Activated naive CD4-positive, alpha-beta T cell treated with anti-CD3 and anti-CD28 coated beads, Interleukin-2, amount 10 ng/mL, durations not matched to agents 7 days and 5 days (primary cell): Measurements from ENCODE around the gene KCND3.

Experiments
- CTCF ChIA-PET: fragments of 350-600 bp; sonication (Branson Sonifier 250); formaldehyde crosslinking; loops from one replicate; lab custom pipeline; 2021; ENCODE audit warnings: antibody characterized with exemption; lab: Charles Lee
- DNase-seq: peaks from one replicate; pipeline ENCODE4 v3.0.0-alpha.2; 2020
- H3K27ac Mint-ChIP-seq: one replicate; pipeline ENCODE4 v1.8.0; 2021; ENCODE audit warnings: mild to moderate bottlenecking, moderate library complexity, mixed read lengths
- H3K27me3 Mint-ChIP-seq: one replicate; pipeline ENCODE4 v1.8.0; 2021; ENCODE audit warnings: mild to moderate bottlenecking, mixed read lengths
- H3K36me3 Mint-ChIP-seq: one replicate; pipeline ENCODE4 v1.8.0; 2021; ENCODE audit warnings: mixed read lengths
- H3K4me1 Mint-ChIP-seq: one replicate; pipeline ENCODE4 v1.8.0; 2021; ENCODE audit warnings: mixed read lengths
- H3K4me3 Mint-ChIP-seq: one replicate; pipeline ENCODE4 v1.8.0; 2021; ENCODE audit warnings: mild to moderate bottlenecking, moderate library complexity, mixed read lengths
- H3K9me3 Mint-ChIP-seq: one replicate; pipeline ENCODE4 v1.8.0; 2021; ENCODE audit warnings: mixed read lengths

The KCND3 gene

DNA sequence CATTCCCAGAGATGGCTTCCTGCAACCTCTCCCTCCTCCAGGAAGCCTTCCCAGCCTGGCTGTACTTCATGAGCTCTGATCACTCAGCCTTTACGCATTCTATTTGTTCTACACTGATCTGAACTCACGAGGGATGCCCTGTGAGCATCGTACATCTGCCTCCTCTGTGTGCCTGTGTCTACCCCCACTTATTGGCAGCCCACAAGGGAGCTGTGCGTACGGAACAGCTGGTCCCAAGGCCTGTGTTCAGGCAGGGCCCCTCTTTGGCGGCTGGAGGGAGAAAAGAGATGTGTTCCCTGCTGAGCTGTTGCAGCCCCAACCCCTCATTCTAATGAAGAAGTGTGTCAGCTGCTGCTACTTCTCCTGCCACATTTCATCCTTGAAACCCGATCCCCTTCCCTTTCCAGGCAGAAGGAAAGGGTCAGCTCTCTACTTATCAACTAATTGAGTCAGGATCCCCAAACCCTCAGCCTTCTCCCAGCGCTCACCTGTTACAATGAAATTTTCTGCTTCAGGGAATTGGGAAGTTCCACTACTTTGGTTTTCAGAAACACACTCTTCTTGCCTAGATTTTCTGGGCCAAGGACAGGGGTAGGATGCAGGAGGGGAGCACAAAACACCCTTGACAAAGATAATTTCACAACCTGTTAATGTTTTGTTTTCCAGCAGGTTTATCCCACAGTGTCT is 253.5 kb downstream of the KCND3 start:
- DNase-seq = no peak
- CTCF ChIA-PET = interaction anchor here (0.8 to 4.8 kb wide), 6 partner anchors 11 to 273 kb away, joined by 3 to 26 read pairs (median 4); no protein-coding TSS in a partner anchor
- Mint-ChIP-seq H3K4me3 (no peak overlapping the region), H3K9me3 (no peaks in the 10 kb centered on the region), H3K4me1 (peaks cover 23% of the 10 kb centered on the region), H3K27ac (no peak overlapping the region), H3K27me3 (peaks cover 8% of the 10 kb centered on the region), H3K36me3 (peaks cover 1% of the 10 kb centered on the region)

DNA sequence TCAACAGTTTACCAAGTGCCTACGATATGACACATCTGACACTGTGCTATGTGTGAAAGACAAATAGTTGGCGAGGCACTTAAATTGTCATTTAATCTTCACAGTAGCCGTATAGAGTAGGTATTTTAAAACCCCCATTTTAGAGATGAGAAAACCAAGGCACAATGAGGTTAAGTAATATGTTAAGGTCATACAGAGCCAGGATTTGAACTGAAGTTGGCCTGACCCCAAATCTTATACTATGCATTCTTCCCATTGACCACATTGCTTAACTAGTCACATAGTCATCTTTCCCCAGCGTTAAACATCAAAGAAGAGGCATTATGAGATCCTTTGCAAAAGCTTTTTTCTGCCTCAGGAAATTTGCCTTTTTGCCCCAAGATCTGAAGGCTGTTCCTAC is 254.1 kb downstream of the KCND3 start:
- peaks cover 8% of the 10 kb centered on the region for H3K27me3 Mint-ChIP-seq
- no peak overlapping the region for H3K4me3 Mint-ChIP-seq
- no peaks in the 10 kb centered on the region for H3K36me3 Mint-ChIP-seq
- CTCF ChIA-PET = interaction anchor here (1.1 kb wide), 1 partner anchor 30 kb away, joined by 3 read pairs; no protein-coding TSS in a partner anchor
- no peak overlapping the region for H3K27ac Mint-ChIP-seq
- no peaks in the 10 kb centered on the region for H3K9me3 Mint-ChIP-seq
- DNase-seq = no peak
- peaks cover 18% of the 10 kb centered on the region for H3K4me1 Mint-ChIP-seq

DNA sequence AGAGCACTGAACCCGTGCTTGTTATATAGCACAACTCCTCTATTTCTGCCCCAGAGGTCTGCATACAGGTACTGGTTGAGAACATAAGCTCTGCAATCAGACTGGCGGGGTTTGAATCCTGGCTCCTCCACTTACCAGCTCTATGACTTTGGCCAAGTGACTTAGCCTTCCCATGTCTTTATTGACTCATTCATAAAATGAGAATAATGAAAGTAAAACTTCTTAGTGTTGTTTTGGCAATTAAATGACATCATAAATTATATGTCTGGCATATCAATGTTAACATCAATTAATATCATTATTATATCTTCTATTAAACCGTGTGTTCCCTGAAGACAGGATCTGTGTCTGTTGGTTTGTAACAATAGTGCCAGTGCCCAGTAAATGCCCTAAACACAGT is 254.6 kb downstream of the KCND3 start:
- Mint-ChIP-seq H3K27me3 (peaks cover 8% of the 10 kb centered on the region), H3K9me3 (no peaks in the 10 kb centered on the region), H3K36me3 (no peaks in the 10 kb centered on the region), H3K4me1 (peaks cover 16% of the 10 kb centered on the region), H3K4me3 (no peak overlapping the region), H3K27ac (no peak overlapping the region)
- no peak for DNase-seq
- CTCF ChIA-PET = interaction anchor here (1.2 to 2.2 kb wide), 3 partner anchors 12 to 22 kb away, joined by 3 to 6 read pairs (median 6); no protein-coding TSS in a partner anchor

GRCh38 chr1:111734426-111734825 is 255.0 kb downstream of the KCND3 start:
- no peak overlapping the region for H3K4me3 Mint-ChIP-seq
- H3K27ac Mint-ChIP-seq = no peak overlapping the region
- H3K9me3 Mint-ChIP-seq = no peaks in the 10 kb centered on the region
- CTCF ChIA-PET = interaction anchor here (1.2 to 2.2 kb wide), 3 partner anchors 12 to 21 kb away, joined by 3 to 6 read pairs (median 6); no protein-coding TSS in a partner anchor
- no peak for DNase-seq
- no peaks in the 10 kb centered on the region for H3K36me3 Mint-ChIP-seq
- peaks cover 8% of the 10 kb centered on the region for H3K27me3 Mint-ChIP-seq
- peaks cover 14% of the 10 kb centered on the region for H3K4me1 Mint-ChIP-seq

GRCh38 chr1:111733992-111734341 is 255.5 kb downstream of the KCND3 start:
- Mint-ChIP-seq H3K4me1 (peaks cover 14% of the 10 kb centered on the region), H3K4me3 (no peak overlapping the region), H3K27ac (no peak overlapping the region), H3K9me3 (no peaks in the 10 kb centered on the region), H3K27me3 (peaks cover 8% of the 10 kb centered on the region), H3K36me3 (no peaks in the 10 kb centered on the region)
- DNase-seq = no peak
- CTCF ChIA-PET = interaction anchor here (1.2 to 2.2 kb wide), 3 partner anchors 13 to 21 kb away, joined by 3 to 6 read pairs (median 6); no protein-coding TSS in a partner anchor

DNA sequence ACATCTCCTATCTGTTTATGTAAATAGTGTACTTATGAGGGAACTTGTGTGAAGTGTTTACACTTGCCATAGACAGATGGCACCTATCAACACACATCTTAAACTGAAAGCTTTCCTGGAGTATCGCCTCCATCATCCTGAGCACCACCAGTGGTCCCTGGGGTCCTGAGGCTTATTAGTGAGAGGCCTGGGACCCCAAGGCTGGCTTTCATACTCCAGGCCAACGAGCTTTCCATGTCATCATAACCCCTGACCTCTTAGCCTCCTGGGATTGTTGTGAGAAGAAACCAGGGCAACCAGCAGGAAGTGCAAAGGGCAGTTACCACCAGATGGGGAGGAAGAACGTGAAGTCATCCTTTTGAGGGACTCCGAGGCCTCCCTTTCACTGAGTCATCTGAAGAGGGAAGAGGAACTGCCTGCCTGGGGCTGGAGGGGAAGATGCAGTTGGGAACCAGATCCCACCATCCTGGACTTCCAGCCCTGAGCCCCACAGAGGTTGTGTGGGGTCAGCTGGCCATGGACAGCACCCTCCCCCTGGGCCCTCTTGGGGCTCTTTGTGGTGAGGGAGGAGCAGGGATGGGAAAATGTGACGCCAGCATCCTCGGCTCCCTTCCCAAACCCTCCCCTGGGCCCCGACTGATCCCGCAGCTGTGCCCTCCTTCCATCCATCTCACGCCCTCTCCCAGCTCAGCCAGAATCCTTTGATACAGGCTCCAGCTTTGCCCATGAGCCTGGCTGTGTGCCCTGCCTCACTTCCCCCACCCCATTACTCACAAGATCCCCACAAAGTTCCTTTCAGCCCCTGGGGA is 256.1 kb downstream of the KCND3 start:
- H3K4me3 Mint-ChIP-seq = no peak overlapping the region
- peaks cover 11% of the 10 kb centered on the region for H3K4me1 Mint-ChIP-seq
- H3K36me3 Mint-ChIP-seq = no peaks in the 10 kb centered on the region
- peaks cover 8% of the 10 kb centered on the region for H3K27me3 Mint-ChIP-seq
- CTCF ChIA-PET = interaction anchor here (1.1 to 2.2 kb wide), 4 partner anchors 13 to 22 kb away, joined by 4 to 6 read pairs (median 6); no protein-coding TSS in a partner anchor
- peak overlapping the region; percentile 19 for H3K27ac Mint-ChIP-seq
- no peaks in the 10 kb centered on the region for H3K9me3 Mint-ChIP-seq
- no peak for DNase-seq

GRCh38 chr1:111732718-111733117 is 256.8 kb downstream of the KCND3 start:
- no peak overlapping the region for H3K27ac Mint-ChIP-seq
- CTCF ChIA-PET = interaction anchor here (1.1 to 2.2 kb wide), 3 partner anchors 15 to 22 kb away, joined by 4 to 6 read pairs (median 6); no protein-coding TSS in a partner anchor
- H3K4me1 Mint-ChIP-seq = peaks cover 6% of the 10 kb centered on the region
- peaks cover 8% of the 10 kb centered on the region for H3K27me3 Mint-ChIP-seq
- no peak for DNase-seq
- H3K4me3 Mint-ChIP-seq = no peak overlapping the region
- H3K9me3 Mint-ChIP-seq = no peaks in the 10 kb centered on the region
- H3K36me3 Mint-ChIP-seq = no peaks in the 10 kb centered on the region

- Mint-ChIP-seq H3K4me1 (no peaks in the 10 kb centered on the region), H3K4me3 (no peak overlapping the region), H3K27me3 (peaks cover 8% of the 10 kb centered on the region), H3K27ac (no peak overlapping the region), H3K36me3 (no peaks in the 10 kb centered on the region), H3K9me3 (no peaks in the 10 kb centered on the region)
- no peak for DNase-seq
- CTCF ChIA-PET = interaction anchor here (1.1 to 1.8 kb wide), 2 partner anchors 15 to 17 kb away, joined by 6 read pairs; no protein-coding TSS in a partner anchor
Observed at GRCh38 chr1:111731956-111732355, 257.5 kb downstream of the KCND3 start.

GRCh38 chr1:111730706-111731105 is 258.8 kb downstream of the KCND3 start:
- Mint-ChIP-seq H3K36me3 (no peaks in the 10 kb centered on the region), H3K9me3 (no peaks in the 10 kb centered on the region), H3K4me1 (no peaks in the 10 kb centered on the region), H3K27me3 (peaks cover 8% of the 10 kb centered on the region), H3K27ac (no peak overlapping the region), H3K4me3 (no peak overlapping the region)
- CTCF ChIA-PET = interaction anchor here (1.1 kb wide), 1 partner anchor 16 kb away, joined by 6 read pairs; no protein-coding TSS in a partner anchor
- no peak for DNase-seq

- Mint-ChIP-seq H3K4me3 (no peak overlapping the region), H3K9me3 (no peaks in the 10 kb centered on the region), H3K36me3 (no peaks in the 10 kb centered on the region), H3K27ac (no peak overlapping the region), H3K27me3 (peaks cover 8% of the 10 kb centered on the region), H3K4me1 (no peaks in the 10 kb centered on the region)
- CTCF ChIA-PET = no interaction called here
- DNase-seq = no peak
Observed at GRCh38 chr1:111729946-111730681, 259.4 kb downstream of the KCND3 start.

DNA sequence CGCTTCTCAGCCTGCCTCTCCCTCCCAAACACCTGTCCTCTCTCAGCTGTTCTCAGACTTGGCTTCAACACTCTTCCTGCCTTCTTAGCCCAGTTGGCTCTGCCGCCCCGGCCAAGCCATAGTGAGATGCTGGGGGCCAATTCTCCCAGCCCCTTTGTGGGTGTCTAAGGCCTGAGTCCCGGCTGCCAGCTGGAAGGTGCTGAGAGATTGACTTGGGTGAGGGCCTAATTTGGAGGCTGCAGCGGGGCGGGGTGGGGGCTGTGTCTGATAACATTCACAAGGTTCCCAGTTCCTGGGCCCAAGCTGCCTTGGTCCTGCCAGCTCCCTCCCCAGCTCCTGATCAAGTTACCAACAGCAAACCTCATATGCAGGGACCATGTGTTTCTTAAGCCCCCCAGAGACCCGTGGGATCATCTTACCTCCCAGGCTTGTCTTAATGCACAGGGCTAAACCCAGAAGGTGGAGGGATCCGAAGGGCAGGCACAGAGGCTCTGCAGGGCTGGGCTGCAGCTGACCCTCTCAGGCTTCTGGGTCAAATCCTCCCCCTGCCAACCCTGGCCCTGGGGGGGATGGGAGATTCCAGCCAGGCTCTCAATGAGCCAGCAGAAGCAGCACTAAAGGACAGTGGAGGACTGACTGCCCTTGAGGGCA is 260.1 kb downstream of the KCND3 start:
- peaks cover 8% of the 10 kb centered on the region for H3K27me3 Mint-ChIP-seq
- H3K27ac Mint-ChIP-seq = peak overlapping the region; percentile 38
- H3K9me3 Mint-ChIP-seq = no peaks in the 10 kb centered on the region
- DNase-seq = no peak
- CTCF ChIA-PET = interaction anchor here (0.8 to 1.1 kb wide), 2 partner anchors 18 to 221 kb away, joined by 3 read pairs; no protein-coding TSS in a partner anchor
- H3K4me3 Mint-ChIP-seq = no peak overlapping the region
- H3K4me1 Mint-ChIP-seq = no peaks in the 10 kb centered on the region
- no peaks in the 10 kb centered on the region for H3K36me3 Mint-ChIP-seq

DNA sequence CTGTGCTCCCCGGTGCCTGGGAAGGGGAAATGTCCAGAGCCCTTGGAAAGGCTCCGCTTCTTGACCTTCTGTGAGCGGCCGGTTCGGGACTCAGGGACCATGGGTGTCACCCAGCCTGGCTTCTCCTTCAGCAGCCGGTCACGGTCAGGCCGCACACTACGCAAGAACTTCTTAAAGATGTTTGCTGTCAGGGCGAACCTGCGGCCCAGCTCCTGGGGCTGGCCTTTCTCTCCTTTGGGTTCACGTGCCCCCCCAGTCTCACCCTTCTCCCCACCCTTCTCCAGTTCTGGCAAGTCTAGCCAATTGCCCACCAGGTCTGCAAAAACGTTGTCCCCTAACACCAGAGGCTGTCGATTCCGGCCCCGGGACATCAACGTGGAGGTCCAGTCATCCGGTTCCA is 262.4 kb downstream of the KCND3 start:
- CTCF ChIA-PET = interaction anchor here (1.6 kb wide), 1 partner anchor 41 kb away, joined by 3 read pairs; no protein-coding TSS in a partner anchor
- H3K27ac Mint-ChIP-seq = no peak overlapping the region

DNA sequence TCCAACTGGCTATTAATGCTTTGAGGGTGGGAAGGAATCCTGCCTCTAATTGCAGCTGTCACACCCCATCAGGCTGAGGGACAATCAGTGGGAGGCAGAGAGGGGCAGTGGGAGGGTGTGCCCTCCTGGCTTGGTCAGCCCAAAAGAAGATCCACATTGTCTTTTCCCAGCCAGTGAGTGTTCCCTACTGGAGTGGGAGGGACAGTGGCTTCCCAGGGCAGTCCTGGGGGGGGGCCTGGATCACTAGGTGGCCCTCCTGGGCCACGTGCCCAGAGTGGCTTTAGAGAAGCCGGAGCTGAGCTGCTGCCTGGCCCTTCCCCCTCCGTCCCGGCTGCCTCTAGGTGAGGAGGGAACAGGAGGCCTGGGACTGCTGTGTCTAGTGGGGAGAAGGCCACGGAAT is 264.3 kb downstream of the KCND3 start:
- no peaks in the 10 kb centered on the region for H3K36me3 Mint-ChIP-seq
- no peaks in the 10 kb centered on the region for H3K9me3 Mint-ChIP-seq
- H3K27ac Mint-ChIP-seq = no peak overlapping the region
- H3K27me3 Mint-ChIP-seq = no peaks in the 10 kb centered on the region
- peaks cover 8% of the 10 kb centered on the region for H3K4me1 Mint-ChIP-seq
- H3K4me3 Mint-ChIP-seq = no peak overlapping the region
- DNase-seq = no peak
- CTCF ChIA-PET = interaction anchor here (1.1 kb wide), 1 partner anchor 9 kb away, joined by 4 read pairs; no protein-coding TSS in a partner anchor

More for the DNA sequence above, 262.4 kb downstream of the KCND3 start:
- Mint-ChIP-seq H3K4me1 (peaks cover 8% of the 10 kb centered on the region), H3K4me3 (no peak overlapping the region), H3K9me3 (no peaks in the 10 kb centered on the region), H3K36me3 (no peaks in the 10 kb centered on the region), H3K27me3 (peaks cover 4% of the 10 kb centered on the region)
- DNase-seq = no peak
